Mucosa of descending colon (tissue), 3 donors: ENCODE results near the gene FZD2. TPM values are rescaled to one million over a fixed set of nuclear protein-coding genes. Genes with fewer than 3 reads are reported as not detected.

Source experiments
- ATAC-seq: fragments of 200-7000 bp; cut with Tn5 transposase; one replicate; pipeline ENCODE4 v1.9.1; 2020; ENCODE audit warnings: mild to moderate bottlenecking, moderate library complexity
- DNase-seq, 3 donors: peaks; one replicate each; pipeline ENCODE4 v3.0.0-alpha.2; 2020
- H3K36me3 ChIP-seq: fragments of 200-600 bp; one replicate; pipeline ENCODE4 v1.8.0; 2021; ENCODE audit warnings: low read depth, mild to moderate bottlenecking
- H3K4me1 ChIP-seq: fragments of 200-600 bp; one replicate; pipeline ENCODE4 v1.8.0; 2021; ENCODE audit warnings: low read depth, mild to moderate bottlenecking
- H3K4me3 ChIP-seq: fragments of 200-600 bp; one replicate; pipeline ENCODE4 v1.8.0; 2021; ENCODE audit warnings: mild to moderate bottlenecking
- H3K9me3 ChIP-seq: fragments of 200-600 bp; one replicate; pipeline ENCODE4 v1.8.0; 2021; ENCODE audit warnings: mild to moderate bottlenecking
- intact Hi-C, 2 donors: fragments of 100-400 bp; cut with DNase I in 1 of 2; cut with micrococcal nuclease in 1 of 2; formaldehyde crosslinking; loops; one replicate each; pipeline versions ENCODE4 v1.11.0 to v1.11.1; 2022; cut with DNase I, micrococcal nuclease
- total RNA-seq, 3 donors: library from RNA; stranded (reverse); fragmentation: NEBNext Ultra II Directional in 2 of 3; extraction: Animal tissue kit (Norgen Biotek cat#: 25700) in 2 of 3; gene quantifications; one replicate each; pipeline versions ENCODE4 v1.2.1 to v1.2.4, GENCODE V29; 2021 to 2023
- TF ChIP-seq, protein P1 (sequence below): fragments of 200-600 bp; IDR thresholded peaks from one replicate; pipeline ENCODE4 v1.8.0; 2022; ENCODE audit warnings: antibody characterized with exemption, mild to moderate bottlenecking
- donor health status: DM: no; HTN: no; CAD: no; lungs with moderate emphysema.
- donor health status: DM: no; HTN: no; CAD: no.
- donor health status: DM: no; HTN: yes; CAD: no.

Gene FZD2
- total RNA-seq, 3 donors from 2014 or later, result 0.58 to 3.0 (median 1.5) TPM

DNA sequence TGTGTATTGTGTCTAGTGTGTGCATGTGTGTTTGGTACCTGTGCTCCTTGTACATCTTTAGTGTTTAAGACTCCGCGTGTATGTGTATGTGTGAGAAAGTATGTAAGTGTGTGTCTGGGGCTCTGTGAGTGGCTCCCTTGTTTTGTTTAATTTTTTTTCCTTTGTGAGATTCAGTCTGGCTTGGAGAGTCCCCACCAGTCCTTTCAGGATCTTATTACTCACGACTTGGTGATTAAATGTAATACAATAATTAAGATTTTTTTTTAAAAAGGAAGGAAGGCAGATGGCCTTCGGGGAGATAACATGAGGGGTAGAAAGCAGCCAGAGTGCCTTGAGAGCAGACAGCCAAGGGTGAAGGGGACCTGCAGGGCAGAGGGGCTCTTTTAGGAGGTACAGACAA lies 33.9 kb downstream of the FZD2 start:
- H3K36me3 ChIP-seq, result no peaks in the 10 kb centered on the region
- intact Hi-C loops, result no loop called here
- no peak overlapping the region for H3K4me3 ChIP-seq
- no peak for ATAC-seq
- H3K9me3 ChIP-seq, result no peaks in the 10 kb centered on the region
- TF ChIP-seq, protein P1, sequence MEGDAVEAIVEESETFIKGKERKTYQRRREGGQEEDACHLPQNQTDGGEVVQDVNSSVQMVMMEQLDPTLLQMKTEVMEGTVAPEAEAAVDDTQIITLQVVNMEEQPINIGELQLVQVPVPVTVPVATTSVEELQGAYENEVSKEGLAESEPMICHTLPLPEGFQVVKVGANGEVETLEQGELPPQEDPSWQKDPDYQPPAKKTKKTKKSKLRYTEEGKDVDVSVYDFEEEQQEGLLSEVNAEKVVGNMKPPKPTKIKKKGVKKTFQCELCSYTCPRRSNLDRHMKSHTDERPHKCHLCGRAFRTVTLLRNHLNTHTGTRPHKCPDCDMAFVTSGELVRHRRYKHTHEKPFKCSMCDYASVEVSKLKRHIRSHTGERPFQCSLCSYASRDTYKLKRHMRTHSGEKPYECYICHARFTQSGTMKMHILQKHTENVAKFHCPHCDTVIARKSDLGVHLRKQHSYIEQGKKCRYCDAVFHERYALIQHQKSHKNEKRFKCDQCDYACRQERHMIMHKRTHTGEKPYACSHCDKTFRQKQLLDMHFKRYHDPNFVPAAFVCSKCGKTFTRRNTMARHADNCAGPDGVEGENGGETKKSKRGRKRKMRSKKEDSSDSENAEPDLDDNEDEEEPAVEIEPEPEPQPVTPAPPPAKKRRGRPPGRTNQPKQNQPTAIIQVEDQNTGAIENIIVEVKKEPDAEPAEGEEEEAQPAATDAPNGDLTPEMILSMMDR, result no peak
- DNase-seq, result no peak
- H3K4me1 ChIP-seq, result no peaks in the 10 kb centered on the region

DNA sequence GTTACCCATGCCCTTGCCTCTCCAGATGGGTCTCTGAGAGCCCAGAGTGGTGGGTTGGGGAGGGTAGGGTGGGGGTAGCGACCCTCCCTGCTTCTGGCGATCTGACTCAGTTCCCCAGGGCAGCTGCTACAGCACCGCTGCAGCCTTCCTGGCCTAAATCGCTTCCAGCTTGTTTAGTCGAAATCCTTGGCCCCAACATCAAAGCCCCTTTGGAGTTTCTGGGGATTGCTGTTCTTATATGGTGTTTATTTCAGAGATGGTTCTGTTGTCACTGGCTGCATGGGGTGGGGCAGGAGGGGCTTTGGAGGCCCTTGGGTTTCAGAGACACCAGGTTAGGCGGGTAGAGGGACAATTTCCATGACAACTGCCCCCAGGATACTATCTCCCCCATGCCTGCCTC lies 35.9 kb downstream of the FZD2 start:
- Histone ChIP-seq H3K4me3 (no peak overlapping the region), H3K36me3 (no peaks in the 10 kb centered on the region), H3K9me3 (no peaks in the 10 kb centered on the region), H3K4me1 (no peaks in the 10 kb centered on the region)
- no peak for DNase-seq
- intact Hi-C loops, result no loop called here
- TF ChIP-seq, protein P1, result no peak
- no peak for ATAC-seq

DNA sequence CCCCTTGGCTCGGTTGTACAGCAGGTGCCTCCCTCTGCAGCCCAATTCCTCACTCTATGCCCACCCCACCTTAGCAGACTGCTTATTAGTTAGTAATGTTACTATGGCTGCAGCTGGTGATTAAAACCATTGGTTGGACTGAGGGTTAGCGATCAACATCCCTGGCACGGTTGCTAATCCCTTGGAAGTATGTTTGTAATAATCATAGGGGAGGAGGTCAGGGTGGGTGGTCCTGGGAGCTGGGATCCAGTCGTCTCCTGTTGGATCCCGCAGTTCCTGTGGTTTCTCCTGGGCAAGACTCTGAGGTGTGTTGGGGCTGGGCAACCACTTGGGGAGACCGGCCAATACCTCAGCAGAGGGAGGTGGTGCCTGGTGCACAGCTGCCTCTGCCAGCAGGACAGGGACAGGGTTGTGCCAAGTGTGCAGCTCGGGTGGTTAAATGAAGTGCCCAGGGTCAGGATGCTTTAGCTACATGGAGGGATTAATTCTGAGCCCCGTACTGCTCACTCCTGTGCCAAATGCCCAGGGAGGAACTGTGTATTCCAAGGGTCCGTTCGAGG lies 38.0 kb downstream of the FZD2 start:
- H3K9me3 ChIP-seq, result no peaks in the 10 kb centered on the region

DNA sequence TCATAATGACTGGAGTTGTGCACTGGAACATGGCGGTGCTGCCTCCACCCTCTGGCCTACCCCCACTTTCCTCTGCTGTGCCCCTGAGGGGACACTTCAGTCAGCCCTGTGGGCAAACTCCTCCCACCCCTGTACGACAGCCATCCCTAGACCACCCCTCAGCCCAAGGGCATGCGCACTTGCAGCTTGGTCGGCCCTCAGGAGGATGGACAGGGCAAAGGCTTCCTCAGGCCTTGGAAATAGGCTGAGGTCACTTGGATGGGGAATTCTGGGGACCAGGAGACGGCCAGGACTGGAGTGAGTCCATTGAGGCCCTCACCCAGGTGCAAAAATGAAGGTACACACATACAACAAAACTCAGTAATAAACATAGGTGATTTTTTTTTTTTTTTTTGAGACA lies 41.0 kb downstream of the FZD2 start:
- Histone ChIP-seq H3K4me1 (no peaks in the 10 kb centered on the region), H3K9me3 (no peaks in the 10 kb centered on the region), H3K36me3 (no peaks in the 10 kb centered on the region), H3K4me3 (no peak overlapping the region)
- DNase-seq (no peak), ATAC-seq (no peak)
- TF ChIP-seq, protein P1, result no peak
- intact Hi-C loops, result no loop called here

More for the DNA sequence above, 38.0 kb downstream of the FZD2 start:
- no peaks in the 10 kb centered on the region for H3K36me3 ChIP-seq
- DNase-seq, result no peak
- H3K4me3 ChIP-seq, result no peak overlapping the region
- no peak for ATAC-seq
- intact Hi-C loops, result no loop called here
- TF ChIP-seq, protein P1, result no peak
- H3K4me1 ChIP-seq, result no peaks in the 10 kb centered on the region

DNA sequence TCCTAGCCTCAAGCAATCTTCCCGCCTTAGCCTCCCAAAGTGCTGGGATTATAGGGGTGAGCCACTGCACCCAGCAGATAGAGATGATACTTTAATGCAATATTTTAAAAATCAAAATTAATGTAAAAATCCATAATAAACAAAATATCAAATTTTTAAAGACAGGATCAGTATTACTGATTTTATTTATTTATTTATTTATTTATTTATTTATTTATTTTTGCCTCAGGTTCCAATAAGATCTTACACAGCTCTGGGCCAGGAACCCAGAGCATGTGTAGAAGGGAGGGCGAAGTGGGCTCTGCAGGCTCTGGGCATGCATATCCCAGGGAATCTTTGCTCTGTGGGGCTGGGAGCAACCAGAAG lies 41.6 kb downstream of the FZD2 start:
- TF ChIP-seq, protein P1, result no peak
- Histone ChIP-seq H3K4me1 (no peaks in the 10 kb centered on the region), H3K9me3 (no peaks in the 10 kb centered on the region), H3K4me3 (no peak overlapping the region), H3K36me3 (no peaks in the 10 kb centered on the region)
- DNase-seq, result no peak
- intact Hi-C loops, result no loop called here
- no peak for ATAC-seq
